Measurements from ENCODE around the gene CLEC2A. TPM values are rescaled to one million over a fixed set of nuclear protein-coding genes. Genes with fewer than 3 reads are reported as not detected.
A peak's percentile ranks its signal among the peaks of the same experiment; 100 is the strongest.

Gene CLEC2A
- total RNA-seq, 5 donors from 2014 or later (not counting 1 experiment from before 2014, with no cell fraction given): not detected

DNA sequence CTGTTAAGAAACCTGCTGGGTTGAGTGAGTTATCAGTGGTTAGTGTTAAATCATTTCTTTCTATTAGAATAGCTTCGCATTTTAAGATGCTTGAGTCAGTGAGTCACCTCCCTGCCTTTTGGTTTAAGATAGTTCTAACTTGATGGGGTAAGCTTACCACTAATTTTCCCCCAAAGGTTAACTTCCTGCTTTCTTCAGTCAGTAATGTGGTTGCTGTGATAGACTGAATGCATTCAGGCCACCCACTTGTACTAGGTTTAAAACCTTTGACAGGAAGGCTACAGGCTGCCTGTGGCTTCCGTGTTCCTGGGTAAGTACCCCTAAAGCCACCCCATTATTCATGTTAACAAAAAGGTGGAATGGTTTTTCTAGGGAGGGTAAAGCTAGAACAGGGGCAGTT lies 25.3 kb downstream of the CLEC2A start:
- no peaks in the 10 kb centered on the region for H3K27me3 ChIP-seq (replicated peaks in 1 of 2; ENCODE audit: control insufficient read depth in 2 of 2, extremely low read depth in 1 of 2, insufficient read depth in 2 of 2, low read length in 1 of 2)
- Mint-ChIP-seq H3K9me3 (peaks cover 10 to 31% (median 25%) of the 10 kb centered on the region in 3 donors), H3K27ac (peak overlapping the region; percentile 86 to 92), H3K4me3 (peak overlapping the region; percentile 29 to 52 (median 43)), H3K27me3 (no peaks in the 10 kb centered on the region), H3K4me1 (peaks cover 33 to 40% (median 37%) of the 10 kb centered on the region in 3 donors), H3K36me3 (peaks cover 16% of the 10 kb centered on the region)
- DNase-seq: peak in 33 of 35 experiments; percentile 2 to 73 (median 28)
- peaks cover 7 to 17% of the 10 kb centered on the region in 2 experiments for H3K4me1 ChIP-seq (ENCODE audit: control insufficient read depth in 1 of 2, extremely low read depth in 1 of 2, insufficient read depth in 2 of 2, low read length in 2 of 2)
- WGBS (ENCODE audit: insufficient coverage): no CpG with 5 or more reads among the region's 2 CpGs
- no peak overlapping the region for H3K4me3 ChIP-seq (ENCODE audit: control insufficient read depth in 1 of 2, extremely low read depth in 1 of 2, low read length in 1 of 2)
- H3K36me3 ChIP-seq (ENCODE audit: control insufficient read depth in 2 of 2, extremely low read depth in 1 of 2, insufficient read depth in 1 of 2, low read length in 1 of 2): peaks cover 0 to 3% of the 10 kb centered on the region in 2 donors
- peaks cover 2% of the 10 kb centered on the region for H3K9me3 ChIP-seq
- peak overlapping the region; percentile 19 for H3K27ac ChIP-seq (ENCODE audit: low read length)
- ChIA-PET CTCF (interaction anchor here in 1 of 2 donors (0.7 to 1.6 kb wide), 7 partner anchors 12 to 274 kb away, joined by 3 to 7 read pairs (median 4); no protein-coding TSS in a partner anchor), POLR2A (interaction anchor here (0.5 to 1.2 kb wide), 6 partner anchors 9 to 1299 kb away, joined by 3 to 8 read pairs (median 4); no protein-coding TSS in a partner anchor)
- peak; percentile 99 for ATAC-seq (replicated peaks in 1 of 4)

DNA sequence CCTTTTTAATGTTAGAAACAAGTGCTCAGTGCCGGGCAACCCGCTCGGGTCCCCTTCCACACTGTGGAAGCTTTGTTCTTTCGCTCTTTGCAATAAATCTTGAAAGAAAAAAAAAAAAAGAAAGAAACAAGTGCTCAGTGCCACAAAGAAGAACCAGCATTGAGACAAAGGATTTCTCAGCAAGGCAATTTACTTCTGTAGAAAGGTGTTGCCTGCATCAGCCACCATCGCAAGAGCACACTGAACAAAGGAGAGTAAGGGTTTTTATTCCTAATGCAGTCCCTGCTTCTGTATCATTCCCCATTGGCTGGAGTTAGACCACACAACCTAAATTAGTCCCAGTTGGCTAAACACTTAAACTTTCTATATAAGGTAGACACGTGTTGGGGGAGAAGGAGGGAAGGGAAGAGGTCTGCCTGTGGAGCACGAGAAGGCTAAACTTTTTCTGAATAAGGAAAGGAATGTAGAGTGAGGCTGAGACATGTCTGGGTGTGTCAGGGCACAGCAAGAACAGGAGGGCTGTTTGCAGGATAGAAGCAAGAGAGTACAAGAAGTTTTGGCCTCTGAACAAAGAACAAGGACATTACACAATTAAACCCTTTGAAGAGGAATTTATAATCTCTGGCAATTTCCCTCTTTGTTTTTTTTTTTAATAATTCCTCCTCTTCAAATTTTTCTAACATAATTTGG lies 29.5 kb downstream of the CLEC2A start:
- peaks cover 21 to 25% (median 24%) of the 10 kb centered on the region in 3 donors for H3K4me1 Mint-ChIP-seq
- no peaks in the 10 kb centered on the region for H3K9me3 ChIP-seq
- no peak overlapping the region for H3K4me3 ChIP-seq (ENCODE audit: control insufficient read depth in 1 of 2, extremely low read depth in 1 of 2, low read length in 1 of 2)
- no peaks in the 10 kb centered on the region for H3K27me3 ChIP-seq (replicated peaks in 1 of 2; ENCODE audit: control insufficient read depth in 2 of 2, extremely low read depth in 1 of 2, insufficient read depth in 2 of 2, low read length in 1 of 2)
- peaks cover 0 to 19% (median 10%) of the 10 kb centered on the region in 3 donors for H3K9me3 Mint-ChIP-seq
- peaks cover 7 to 14% of the 10 kb centered on the region in 2 experiments for H3K4me1 ChIP-seq (ENCODE audit: control insufficient read depth in 1 of 2, extremely low read depth in 1 of 2, insufficient read depth in 2 of 2, low read length in 2 of 2)
- H3K27ac Mint-ChIP-seq: no peak overlapping the region
- ATAC-seq (replicated peaks in 1 of 4) (no peak), DNase-seq (no peak)
- peaks cover 0 to 6% of the 10 kb centered on the region in 2 donors for H3K27me3 Mint-ChIP-seq
- no peak overlapping the region for H3K4me3 Mint-ChIP-seq
- H3K36me3 ChIP-seq (ENCODE audit: control insufficient read depth in 2 of 2, extremely low read depth in 1 of 2, insufficient read depth in 1 of 2, low read length in 1 of 2): peaks cover 0 to 3% of the 10 kb centered on the region in 2 donors
- H3K36me3 Mint-ChIP-seq: peaks cover 15% of the 10 kb centered on the region
- H3K27ac ChIP-seq (ENCODE audit: low read length): no peak overlapping the region
- ChIA-PET CTCF (no interaction called here), POLR2A (interaction anchor here in 1 of 2 donors (0.7 kb wide), 1 partner anchor 291 kb away, joined by 3 read pairs; no protein-coding TSS in a partner anchor)
- WGBS (ENCODE audit: insufficient coverage): no CpG with 5 or more reads among the region's 7 CpGs

DNA sequence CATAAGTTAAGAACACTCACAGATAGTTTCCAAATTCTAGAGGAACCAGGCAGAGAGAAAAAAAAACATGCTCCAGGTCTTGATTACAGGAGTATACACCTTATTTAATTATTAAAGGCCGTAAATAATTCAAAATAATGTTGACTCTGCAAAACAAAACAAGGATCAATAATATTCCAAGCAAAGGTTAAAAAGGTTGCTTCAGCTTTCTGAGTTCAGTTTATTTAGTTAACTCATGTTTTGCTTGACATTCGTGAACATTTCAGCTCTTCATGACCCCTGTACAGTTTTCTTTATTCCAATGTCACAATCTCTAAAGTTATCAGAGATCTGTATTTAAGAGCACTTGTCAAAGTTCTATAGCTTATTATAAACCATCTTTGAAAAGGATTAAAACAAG lies 31.2 kb downstream of the CLEC2A start:
- WGBS (ENCODE audit: insufficient coverage): no CpG with 5 or more reads among the region's 2 CpGs
- POLR2A ChIA-PET: no interaction called here

DNA sequence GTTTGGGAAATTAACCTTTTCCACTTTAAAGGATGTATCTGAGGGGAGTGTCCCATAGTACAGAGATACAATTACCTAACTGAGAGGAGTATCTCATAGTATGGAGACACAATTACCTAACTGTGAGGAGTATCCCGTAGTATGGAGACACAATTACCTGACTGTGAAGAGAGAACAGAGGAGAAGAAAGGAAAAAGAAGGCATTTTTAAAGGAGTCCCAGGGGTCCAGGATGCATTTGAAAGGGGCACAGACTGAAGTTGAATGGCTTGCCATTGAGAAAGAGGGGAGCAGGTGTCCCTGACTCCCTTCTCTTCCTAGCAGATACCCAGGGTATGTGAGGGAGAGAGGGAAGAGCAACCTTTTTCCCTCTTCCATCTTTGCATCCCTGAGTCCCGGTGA lies 33.0 kb downstream of the CLEC2A start:
- Histone ChIP-seq H3K4me1 (ENCODE audit: control insufficient read depth in 1 of 2, extremely low read depth in 1 of 2, insufficient read depth in 2 of 2, low read length in 2 of 2) (no peaks in the 10 kb centered on the region), H3K4me3 (ENCODE audit: control insufficient read depth in 1 of 2, extremely low read depth in 1 of 2, low read length in 1 of 2) (no peak overlapping the region), H3K27ac (ENCODE audit: low read length) (no peak overlapping the region), H3K27me3 (replicated peaks in 1 of 2; ENCODE audit: control insufficient read depth in 2 of 2, extremely low read depth in 1 of 2, insufficient read depth in 2 of 2, low read length in 1 of 2) (no peaks in the 10 kb centered on the region), H3K9me3 (no peaks in the 10 kb centered on the region), H3K36me3 (ENCODE audit: control insufficient read depth in 2 of 2, extremely low read depth in 1 of 2, insufficient read depth in 1 of 2, low read length in 1 of 2) (peaks cover 0 to 3% of the 10 kb centered on the region in 2 donors)
- POLR2A ChIA-PET: no interaction called here
- Mint-ChIP-seq H3K27me3 (peaks cover 0 to 7% of the 10 kb centered on the region in 2 donors), H3K36me3 (peaks cover 12% of the 10 kb centered on the region), H3K4me3 (no peak overlapping the region), H3K4me1 (peaks cover 0 to 1% (median 1%) of the 10 kb centered on the region in 3 donors), H3K9me3 (peaks cover 0 to 19% (median 10%) of the 10 kb centered on the region in 3 donors), H3K27ac (no peak overlapping the region)
- DNase-seq (no peak), ATAC-seq (replicated peaks in 1 of 4) (no peak)
- CTCF ChIA-PET: no interaction called here
- no CpG with 5 or more reads among the region's 2 CpGs for WGBS (ENCODE audit: insufficient coverage)

More for the DNA sequence above, 31.2 kb downstream of the CLEC2A start:
- ATAC-seq (replicated peaks in 1 of 4): no peak
- no peak overlapping the region for H3K27ac Mint-ChIP-seq
- CTCF ChIA-PET: no interaction called here
- Histone ChIP-seq H3K9me3 (no peaks in the 10 kb centered on the region), H3K4me3 (ENCODE audit: control insufficient read depth in 1 of 2, extremely low read depth in 1 of 2, low read length in 1 of 2) (no peak overlapping the region), H3K27ac (ENCODE audit: low read length) (no peak overlapping the region), H3K4me1 (ENCODE audit: control insufficient read depth in 1 of 2, extremely low read depth in 1 of 2, insufficient read depth in 2 of 2, low read length in 2 of 2) (peaks cover 0 to under 1% of the 10 kb centered on the region in 2 experiments), H3K36me3 (ENCODE audit: control insufficient read depth in 2 of 2, extremely low read depth in 1 of 2, insufficient read depth in 1 of 2, low read length in 1 of 2) (peaks cover 0 to 3% of the 10 kb centered on the region in 2 donors), H3K27me3 (replicated peaks in 1 of 2; ENCODE audit: control insufficient read depth in 2 of 2, extremely low read depth in 1 of 2, insufficient read depth in 2 of 2, low read length in 1 of 2) (no peaks in the 10 kb centered on the region)
- DNase-seq: no peak
- peaks cover 0 to 6% of the 10 kb centered on the region in 2 donors for H3K27me3 Mint-ChIP-seq
- no peak overlapping the region for H3K4me3 Mint-ChIP-seq
- H3K36me3 Mint-ChIP-seq: peaks cover 15% of the 10 kb centered on the region
- H3K9me3 Mint-ChIP-seq: peaks cover 0 to 19% (median 10%) of the 10 kb centered on the region in 3 donors
- peaks cover 3 to 8% (median 6%) of the 10 kb centered on the region in 3 donors for H3K4me1 Mint-ChIP-seq

DNA sequence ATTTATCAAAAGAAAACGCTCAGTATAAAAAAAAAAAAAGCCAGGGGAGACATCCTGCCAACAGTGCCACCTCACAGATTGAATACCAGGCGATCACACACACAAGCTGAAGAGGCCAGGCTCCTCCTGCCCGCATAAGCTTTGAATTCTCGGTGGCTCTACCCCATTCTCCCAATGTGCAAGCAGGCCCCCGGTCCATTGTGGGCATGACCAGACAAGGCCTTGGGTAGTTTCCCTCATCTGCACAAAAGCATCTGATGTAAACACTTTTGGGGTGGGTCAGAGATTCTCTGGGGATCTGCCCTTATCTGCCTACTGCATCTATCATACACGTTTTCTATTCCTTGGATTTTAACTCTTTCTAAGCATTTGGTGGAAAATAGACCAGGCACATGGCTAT lies 34.6 kb downstream of the CLEC2A start:
- Histone ChIP-seq H3K4me1 (ENCODE audit: control insufficient read depth in 1 of 2, extremely low read depth in 1 of 2, insufficient read depth in 2 of 2, low read length in 2 of 2) (no peaks in the 10 kb centered on the region), H3K27ac (ENCODE audit: low read length) (no peak overlapping the region), H3K36me3 (ENCODE audit: control insufficient read depth in 2 of 2, extremely low read depth in 1 of 2, insufficient read depth in 1 of 2, low read length in 1 of 2) (no peaks in the 10 kb centered on the region), H3K4me3 (ENCODE audit: control insufficient read depth in 1 of 2, extremely low read depth in 1 of 2, low read length in 1 of 2) (no peak overlapping the region), H3K9me3 (no peaks in the 10 kb centered on the region), H3K27me3 (replicated peaks in 1 of 2; ENCODE audit: control insufficient read depth in 2 of 2, extremely low read depth in 1 of 2, insufficient read depth in 2 of 2, low read length in 1 of 2) (no peaks in the 10 kb centered on the region)
- DNase-seq: no peak
- 100% methylated on average over 1 of the region's 6 CpGs for WGBS (ENCODE audit: insufficient coverage)
- H3K4me3 Mint-ChIP-seq: no peak overlapping the region
- no peak for ATAC-seq (replicated peaks in 1 of 4)
- peaks cover 0 to 7% of the 10 kb centered on the region in 2 donors for H3K27me3 Mint-ChIP-seq
- peaks cover 3% of the 10 kb centered on the region for H3K36me3 Mint-ChIP-seq
- CTCF ChIA-PET: no interaction called here
- peaks cover 0 to 9% (median 3%) of the 10 kb centered on the region in 3 donors for H3K9me3 Mint-ChIP-seq
- POLR2A ChIA-PET: interaction anchor here in 1 of 2 donors (0.6 to 0.7 kb wide), 2 partner anchors 14 to 176 kb away, joined by 6 to 11 read pairs; no protein-coding TSS in a partner anchor
- H3K27ac Mint-ChIP-seq: no peak overlapping the region
- H3K4me1 Mint-ChIP-seq: peaks cover 1 to 5% (median 3%) of the 10 kb centered on the region in 3 donors

DNA sequence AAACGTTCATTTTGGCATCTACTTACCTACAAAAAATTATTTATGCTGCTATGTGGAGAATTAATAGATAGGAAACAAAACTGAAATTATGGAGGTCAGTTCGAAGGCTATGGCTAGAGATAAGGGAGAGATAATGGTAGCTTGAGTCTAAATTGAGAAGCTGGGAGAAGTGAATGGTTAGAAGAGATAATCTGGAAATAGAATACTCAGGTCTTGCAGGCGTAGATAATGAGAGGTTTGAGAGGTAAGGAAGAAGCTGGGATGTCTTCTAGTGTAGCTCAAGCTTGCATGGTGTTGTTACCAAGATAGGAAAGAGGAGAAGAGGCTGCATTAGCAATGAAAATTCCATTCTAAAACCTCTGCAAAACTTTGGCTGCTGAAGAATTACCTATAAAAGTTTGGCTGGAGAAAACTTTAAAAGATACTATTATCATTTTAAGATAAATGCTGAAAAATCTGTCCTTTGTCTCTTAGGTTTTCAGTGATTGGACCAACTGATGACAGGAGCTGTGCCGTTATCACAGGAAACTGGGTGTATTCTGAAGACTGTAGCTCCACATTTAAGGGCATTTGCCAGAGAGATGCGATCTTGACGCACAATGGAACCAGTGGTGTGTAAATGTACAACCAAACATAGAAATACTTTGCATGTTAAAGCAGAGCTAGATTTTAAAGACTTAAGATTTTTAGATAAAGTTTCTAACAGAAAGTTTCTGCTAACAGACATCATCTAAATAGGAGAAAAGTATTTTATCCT lies 36.8 kb downstream of the CLEC2A start:
- no peaks in the 10 kb centered on the region for H3K4me1 ChIP-seq (ENCODE audit: control insufficient read depth in 1 of 2, extremely low read depth in 1 of 2, insufficient read depth in 2 of 2, low read length in 2 of 2)
- H3K4me1 Mint-ChIP-seq: peaks cover 1 to 5% (median 3%) of the 10 kb centered on the region in 3 donors
- ATAC-seq (replicated peaks in 1 of 4) (no peak), DNase-seq (no peak)
- ChIA-PET POLR2A (interaction anchor here (0.5 to 0.6 kb wide), 3 partner anchors 8 to 44 kb away, joined by 3 to 15 read pairs (median 4); no protein-coding TSS in a partner anchor), CTCF (interaction anchor here (0.5 to 1.5 kb wide), 4 partner anchors 9 to 812 kb away, joined by 3 to 7 read pairs (median 3); no protein-coding TSS in a partner anchor)
- H3K36me3 Mint-ChIP-seq: no peaks in the 10 kb centered on the region
- peaks cover 0 to 7% of the 10 kb centered on the region in 2 donors for H3K27me3 Mint-ChIP-seq
- H3K27me3 ChIP-seq (replicated peaks in 1 of 2; ENCODE audit: control insufficient read depth in 2 of 2, extremely low read depth in 1 of 2, insufficient read depth in 2 of 2, low read length in 1 of 2): no peaks in the 10 kb centered on the region
- no peak overlapping the region for H3K4me3 ChIP-seq (ENCODE audit: control insufficient read depth in 1 of 2, extremely low read depth in 1 of 2, low read length in 1 of 2)
- no peak overlapping the region for H3K27ac Mint-ChIP-seq
- H3K9me3 Mint-ChIP-seq: no peaks in the 10 kb centered on the region
- H3K27ac ChIP-seq (ENCODE audit: low read length): no peak overlapping the region
- H3K36me3 ChIP-seq (ENCODE audit: control insufficient read depth in 2 of 2, extremely low read depth in 1 of 2, insufficient read depth in 1 of 2, low read length in 1 of 2): no peaks in the 10 kb centered on the region
- no peak overlapping the region for H3K4me3 Mint-ChIP-seq
- WGBS (ENCODE audit: insufficient coverage): 88% methylated on average over 2 of the region's 6 CpGs
- no peaks in the 10 kb centered on the region for H3K9me3 ChIP-seq
